SJSA1 (cell line): ENCODE data around the gene CHTF18. TPM values are rescaled to one million over a fixed set of nuclear protein-coding genes. Genes with fewer than 3 reads are reported as not detected.
"Not testable (repeated sequence)": the region's sequence is repeated elsewhere in the genome, so short reads cannot be mapped to it uniquely, and the experiment has no call there.

ENCODE experiments used
- DNase-seq, 2 experiments: peaks; one replicate each; pipeline ENCODE4 v3.0.0-alpha.2; 2015 to 2020; ENCODE audit warnings: low spot score in 2 of 2, low read depth in 1 of 2
- H3K27ac ChIP-seq: fragments of 250-450 bp; sonication (Bioruptor Pico); 2 replicates; pipeline ENCODE4 v1.5.1; 2020; ENCODE audit warnings: mild to moderate bottlenecking, moderate library complexity
- H3K27me3 ChIP-seq: fragments of 250-450 bp; sonication (Bioruptor Pico); replicated peaks from 2 replicates; pipeline ENCODE4 v1.5.1; 2020; ENCODE audit warnings: mild to moderate bottlenecking, moderate library complexity
- H3K36me3 ChIP-seq: fragments of 250-450 bp; sonication (Bioruptor Pico); 2 replicates; pipeline ENCODE4 v1.5.1; 2020; ENCODE audit warnings: mild to moderate bottlenecking
- H3K4me1 ChIP-seq: fragments of 250-450 bp; sonication (Bioruptor Pico); replicated peaks from 2 replicates; pipeline ENCODE4 v1.6.1; 2021; ENCODE audit warnings: mild to moderate bottlenecking
- H3K4me3 ChIP-seq: fragments of 250-450 bp; sonication (Bioruptor Pico); 2 replicates; pipeline ENCODE4 v1.5.1; 2020; ENCODE audit warnings: mild to moderate bottlenecking
- H3K9me3 ChIP-seq: fragments of 250-450 bp; sonication (Bioruptor Pico); replicated peaks from 2 replicates; pipeline ENCODE4 v1.5.1; 2020; ENCODE audit warnings: mild to moderate bottlenecking
- total RNA-seq: library from RNA; depleted of rRNA; stranded (reverse); fragments of >200 nt; shearing (Covaris generic); gene quantifications from 2 replicates; pipeline ENCODE4 v1.2.3, GENCODE V29; 2014

CHTF18 gene
- total RNA-seq, 1 experiment from 2014 or later: 30.6 TPM

DNA sequence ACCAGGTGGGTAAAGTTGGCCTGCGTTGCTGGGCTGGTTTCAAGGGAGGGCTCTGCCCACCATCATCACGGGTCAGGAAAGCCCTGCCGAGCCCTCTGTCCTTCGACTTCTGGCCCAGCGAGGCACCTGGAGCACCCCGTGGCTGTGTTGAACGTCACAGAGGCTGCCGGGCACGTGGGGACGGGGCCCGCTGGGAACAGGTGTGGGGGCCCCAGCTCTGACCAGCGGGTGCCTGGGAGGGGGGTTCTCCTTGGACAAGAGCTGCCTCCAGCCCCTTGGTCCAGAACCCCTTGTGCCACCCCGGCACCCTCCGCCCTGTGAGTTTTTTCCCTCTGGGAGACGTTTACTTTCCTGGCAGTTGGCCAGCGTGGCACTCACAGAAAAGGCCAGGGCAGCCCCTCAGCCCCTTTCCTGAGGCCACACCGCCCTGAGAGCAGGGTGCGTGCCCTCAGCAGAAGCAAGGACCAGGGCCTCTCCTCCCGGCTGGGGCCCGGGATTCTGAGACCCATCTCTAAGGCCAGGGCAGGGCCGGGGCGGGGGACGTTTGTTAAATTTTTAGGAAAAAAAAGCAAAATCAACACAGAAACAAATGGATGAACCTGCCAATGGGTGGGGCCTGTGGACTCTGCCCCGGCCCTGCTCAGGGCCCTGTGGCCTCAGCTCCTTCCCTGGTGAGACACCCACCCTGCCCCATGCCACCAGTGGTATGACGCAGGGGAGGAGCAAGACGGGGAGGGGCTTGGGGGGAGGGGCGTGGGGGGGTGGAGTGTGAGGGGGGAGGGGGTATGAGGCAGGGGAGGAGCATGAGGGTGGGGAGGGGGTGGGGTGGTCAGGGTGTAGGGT lies 43.4 kb downstream of the CHTF18 start:
- Histone ChIP-seq H3K4me3 (no peak overlapping the region), H3K36me3 (no peaks in the 10 kb centered on the region)

GRCh38 chr16:832652-833336 lies 44.4 kb downstream of the CHTF18 start:
- peaks cover 2% of the 10 kb centered on the region; the same call in 1 of the 2 replicates for H3K9me3 ChIP-seq
- DNase-seq: no peak
- no peak overlapping the region for H3K4me3 ChIP-seq
- no peaks in the 10 kb centered on the region for H3K36me3 ChIP-seq
- peaks cover 12% of the 10 kb centered on the region; the same call in 1 of the 2 replicates for H3K27me3 ChIP-seq
- no peaks in the 10 kb centered on the region for H3K4me1 ChIP-seq
- no peak overlapping the region for H3K27ac ChIP-seq

More for the DNA sequence above, 43.4 kb downstream of the CHTF18 start:
- Histone ChIP-seq H3K9me3 (peaks cover 2% of the 10 kb centered on the region; the same call in 1 of the 2 replicates), H3K27me3 (peaks cover 18% of the 10 kb centered on the region), H3K4me1 (no peaks in the 10 kb centered on the region), H3K27ac (no peak overlapping the region)
- no peak for DNase-seq

DNA sequence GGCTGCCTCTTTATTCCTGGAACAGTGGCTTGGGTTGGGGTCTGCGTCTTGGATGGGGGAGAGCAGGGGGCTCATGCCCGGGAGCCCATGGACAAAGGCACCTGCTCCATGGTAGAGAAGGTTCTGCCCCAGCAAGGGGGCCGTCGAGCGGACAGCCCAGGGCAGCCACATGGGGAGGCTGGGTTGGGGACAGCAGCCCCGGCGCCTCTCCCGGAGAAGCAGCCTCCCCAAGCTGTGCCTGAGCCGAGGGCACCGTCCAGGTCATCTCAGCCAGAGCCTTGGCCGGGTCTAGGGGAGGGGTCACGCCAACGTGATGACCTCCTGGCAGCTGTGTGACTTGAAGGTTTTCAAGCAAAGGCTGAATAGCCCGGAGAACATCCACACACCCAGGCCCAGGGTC lies 45.0 kb downstream of the CHTF18 start:
- H3K27me3 ChIP-seq: peaks cover 12% of the 10 kb centered on the region; the same call in 1 of the 2 replicates
- DNase-seq: no peak
- no peaks in the 10 kb centered on the region for H3K36me3 ChIP-seq
- H3K27ac ChIP-seq: no peak overlapping the region
- no peak overlapping the region for H3K4me3 ChIP-seq
- peaks cover 2% of the 10 kb centered on the region; the same call in 1 of the 2 replicates for H3K9me3 ChIP-seq
- no peaks in the 10 kb centered on the region for H3K4me1 ChIP-seq

DNA sequence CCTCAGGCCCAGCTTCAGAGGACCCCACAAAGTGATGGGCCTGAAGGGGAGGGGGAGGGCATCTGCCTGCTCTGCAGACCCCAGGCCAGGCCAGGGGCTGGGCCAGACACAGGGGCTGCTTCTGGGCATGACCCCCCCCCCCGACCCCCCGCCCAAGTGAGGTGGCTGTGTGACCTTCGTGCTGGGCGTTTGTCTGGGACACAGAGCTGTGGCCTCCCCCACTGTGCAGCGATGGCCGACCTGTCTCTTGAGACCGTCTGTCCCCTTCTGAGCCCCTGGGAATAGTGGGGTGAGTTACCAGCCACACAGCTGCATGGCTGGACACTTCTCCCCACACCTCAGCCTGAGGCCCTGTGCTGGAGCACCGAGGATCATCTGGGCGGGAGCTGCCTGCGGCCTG lies 47.0 kb downstream of the CHTF18 start:
- Histone ChIP-seq H3K4me3 (no peak overlapping the region), H3K4me1 (no peaks in the 10 kb centered on the region), H3K36me3 (no peaks in the 10 kb centered on the region), H3K27me3 (peaks cover 9% of the 10 kb centered on the region; the same call in 1 of the 2 replicates), H3K27ac (no peak overlapping the region), H3K9me3 (peaks cover 2% of the 10 kb centered on the region; the same call in 1 of the 2 replicates)
- no peak for DNase-seq

GRCh38 chr16:836221-836620 lies 47.8 kb downstream of the CHTF18 start:
- no peak overlapping the region for H3K27ac ChIP-seq
- peaks cover 2% of the 10 kb centered on the region; the same call in 1 of the 2 replicates for H3K9me3 ChIP-seq
- H3K27me3 ChIP-seq: 0 out of 2 replicates have a peak, but pooled peaks cover 4% of the 10 kb centered on the region
- no peak overlapping the region for H3K4me3 ChIP-seq
- DNase-seq: no peak
- H3K36me3 ChIP-seq: no peaks in the 10 kb centered on the region
- no peaks in the 10 kb centered on the region for H3K4me1 ChIP-seq

GRCh38 chr16:836822-837221 lies 48.4 kb downstream of the CHTF18 start:
- not testable (repeated sequence) for DNase-seq, H3K9me3 ChIP-seq, H3K36me3 ChIP-seq, H3K4me3 ChIP-seq, H3K27ac ChIP-seq, H3K27me3 ChIP-seq, H3K4me1 ChIP-seq

DNA sequence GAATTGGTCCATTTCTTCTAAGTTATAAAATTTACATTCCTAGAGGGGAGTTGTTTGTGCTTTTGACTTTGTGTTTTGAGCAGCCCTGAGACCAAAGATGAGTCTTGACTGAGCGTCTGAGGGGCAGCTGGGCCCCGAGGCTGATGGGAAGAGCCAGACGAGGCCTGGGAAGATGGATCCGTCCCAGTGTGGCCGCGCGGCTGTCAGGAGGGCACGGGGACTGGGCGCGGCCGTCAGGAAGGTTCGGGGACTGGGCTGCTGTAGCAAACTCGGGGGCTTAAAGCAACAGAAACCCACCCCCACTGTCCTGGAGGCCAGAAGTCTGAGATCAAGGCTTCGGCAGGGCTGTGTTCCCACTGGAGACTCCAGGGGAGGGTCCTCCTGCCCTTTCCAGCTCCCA lies 50.3 kb downstream of the CHTF18 start:
- no peak for DNase-seq
- H3K27me3 ChIP-seq: peaks cover 12% of the 10 kb centered on the region; the same call in 1 of the 2 replicates
- no peaks in the 10 kb centered on the region for H3K36me3 ChIP-seq
- no peak overlapping the region for H3K27ac ChIP-seq
- no peak overlapping the region for H3K4me3 ChIP-seq
- H3K9me3 ChIP-seq: peaks cover 2% of the 10 kb centered on the region; the same call in 1 of the 2 replicates
- H3K4me1 ChIP-seq: no peaks in the 10 kb centered on the region

GRCh38 chr16:839643-840408 lies 51.4 kb downstream of the CHTF18 start:
- Histone ChIP-seq H3K4me1 (no peaks in the 10 kb centered on the region), H3K4me3 (no peak overlapping the region), H3K27ac (no peak overlapping the region), H3K9me3 (peaks cover 2% of the 10 kb centered on the region; the same call in 1 of the 2 replicates), H3K27me3 (peaks cover 11% of the 10 kb centered on the region; the same call in 1 of the 2 replicates), H3K36me3 (no peaks in the 10 kb centered on the region)
- no peak for DNase-seq

- DNase-seq: no peak
- H3K36me3 ChIP-seq: no peaks in the 10 kb centered on the region
- H3K27me3 ChIP-seq: peaks cover 11% of the 10 kb centered on the region; the same call in 1 of the 2 replicates
- H3K27ac ChIP-seq: no peak overlapping the region
- H3K9me3 ChIP-seq: peaks cover 2% of the 10 kb centered on the region; the same call in 1 of the 2 replicates
- H3K4me3 ChIP-seq: no peak overlapping the region
- H3K4me1 ChIP-seq: no peaks in the 10 kb centered on the region
Observed at GRCh38 chr16:840561-841454, 52.4 kb downstream of the CHTF18 start.

- Histone ChIP-seq H3K9me3 (0 out of 2 replicates have a peak, but pooled peaks cover 2% of the 10 kb centered on the region), H3K36me3 (no peaks in the 10 kb centered on the region), H3K4me1 (no peaks in the 10 kb centered on the region), H3K27me3 (peaks cover 11% of the 10 kb centered on the region; the same call in 1 of the 2 replicates), H3K27ac (no peak overlapping the region), H3K4me3 (no peak overlapping the region)
- DNase-seq: no peak
Observed at GRCh38 chr16:841455-842060, 53.1 kb downstream of the CHTF18 start.

DNA sequence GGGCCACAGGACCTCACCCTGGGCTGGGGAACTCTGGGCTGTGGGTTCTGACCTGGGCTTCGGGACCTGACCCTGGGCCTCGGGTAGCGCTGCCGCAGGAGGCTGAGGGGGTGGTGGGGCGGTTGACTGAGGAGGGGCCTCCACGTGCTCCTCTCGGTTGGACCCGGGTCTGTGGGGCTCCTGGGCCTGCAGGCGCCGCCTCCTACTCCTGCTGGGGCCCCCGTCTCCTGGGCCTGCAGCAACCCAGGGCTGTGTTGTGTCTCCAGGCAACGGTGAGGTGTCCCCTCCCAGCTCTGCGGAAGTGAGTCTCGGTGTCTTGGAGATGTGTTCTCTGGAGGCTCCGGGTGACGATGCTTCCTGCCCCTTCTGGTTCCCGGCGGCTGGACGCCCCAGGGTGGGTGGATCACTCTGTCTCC lies 53.6 kb downstream of the CHTF18 start:
- H3K36me3 ChIP-seq: no peaks in the 10 kb centered on the region
- H3K4me3 ChIP-seq: no peak overlapping the region
- H3K9me3 ChIP-seq: no peaks in the 10 kb centered on the region
- H3K4me1 ChIP-seq: no peaks in the 10 kb centered on the region
- DNase-seq: no peak
- H3K27ac ChIP-seq: no peak overlapping the region
- peaks cover 11% of the 10 kb centered on the region; the same call in 1 of the 2 replicates for H3K27me3 ChIP-seq
